ENCODE measurements around the gene NFATC4.

GRCh38 chr14:24416254-24416931 is 48.4 kb downstream of the NFATC4 start:
- no peak for TF ChIP-seq CTCF (IDR thresholded peaks at IDR 0.05)
- no peak for TF ChIP-seq EZH2 (IDR thresholded peaks at IDR 0.05; ENCODE audit: borderline replicate concordance, insufficient read depth, low read depth, low read length, poor library complexity, severe bottlenecking)

Measured in B cell (primary cell).